Measurements from ENCODE around the gene MRPS2.

GRCh38 chr9:135520916-135521607 lies 20.6 kb downstream of the MRPS2 start, which contains the start of gene LCN1:
- TF ChIP-seq CTCF (conservative IDR thresholded peaks at IDR 0.05) (no peak), EZH2 (IDR thresholded peaks at IDR 0.05; ENCODE audit: low read depth) (no peak)
